Measurements from ENCODE around the gene ARFGAP3.

DNA sequence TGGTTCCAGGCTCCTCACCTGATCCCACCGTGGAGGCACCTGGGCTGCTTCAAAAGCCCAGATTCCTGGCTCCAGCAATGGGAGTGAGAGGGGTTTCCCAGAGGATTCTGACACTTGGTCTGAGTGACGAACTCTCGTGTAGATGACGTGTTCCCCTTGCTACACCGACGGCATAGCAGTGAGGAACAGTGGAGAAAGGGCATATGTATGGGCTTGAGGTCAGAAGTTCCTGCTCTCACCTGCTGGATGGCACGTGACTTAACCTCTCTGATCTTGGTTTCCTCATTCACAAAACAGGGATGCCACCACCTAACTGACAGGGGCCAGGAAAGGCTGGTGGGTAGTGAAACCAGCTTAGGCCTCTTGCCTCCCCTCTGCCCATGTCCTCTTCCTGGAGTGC lies 30.0 kb upstream of the ARFGAP3 start:
- TF ChIP-seq, protein P1, sequence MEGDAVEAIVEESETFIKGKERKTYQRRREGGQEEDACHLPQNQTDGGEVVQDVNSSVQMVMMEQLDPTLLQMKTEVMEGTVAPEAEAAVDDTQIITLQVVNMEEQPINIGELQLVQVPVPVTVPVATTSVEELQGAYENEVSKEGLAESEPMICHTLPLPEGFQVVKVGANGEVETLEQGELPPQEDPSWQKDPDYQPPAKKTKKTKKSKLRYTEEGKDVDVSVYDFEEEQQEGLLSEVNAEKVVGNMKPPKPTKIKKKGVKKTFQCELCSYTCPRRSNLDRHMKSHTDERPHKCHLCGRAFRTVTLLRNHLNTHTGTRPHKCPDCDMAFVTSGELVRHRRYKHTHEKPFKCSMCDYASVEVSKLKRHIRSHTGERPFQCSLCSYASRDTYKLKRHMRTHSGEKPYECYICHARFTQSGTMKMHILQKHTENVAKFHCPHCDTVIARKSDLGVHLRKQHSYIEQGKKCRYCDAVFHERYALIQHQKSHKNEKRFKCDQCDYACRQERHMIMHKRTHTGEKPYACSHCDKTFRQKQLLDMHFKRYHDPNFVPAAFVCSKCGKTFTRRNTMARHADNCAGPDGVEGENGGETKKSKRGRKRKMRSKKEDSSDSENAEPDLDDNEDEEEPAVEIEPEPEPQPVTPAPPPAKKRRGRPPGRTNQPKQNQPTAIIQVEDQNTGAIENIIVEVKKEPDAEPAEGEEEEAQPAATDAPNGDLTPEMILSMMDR (conservative IDR thresholded peaks at IDR 0.05; ENCODE audit: low read length), result no peak
- TF ChIP-seq EZH2phosphoT487 (IDR thresholded peaks at IDR 0.05; ENCODE audit: borderline replicate concordance), result no peak

All from Loucy (cell line).